ENCODE data around the gene RNF169.

- TF ChIP-seq CTCF (IDR thresholded peaks at IDR 0.05) (no peak), POLR2A (IDR thresholded peaks at IDR 0.05) (no peak)
These were observed 22.5 kb downstream of the RNF169 start for GRCh38 chr11:74771139-74771538.
